Vagina (tissue), 2 donors: ENCODE data around the gene BTBD6. TPM values are rescaled to one million over a fixed set of nuclear protein-coding genes. Genes with fewer than 3 reads are reported as not detected.

Experiments
- DNase-seq, 2 donors: peaks; one replicate each; pipeline ENCODE4 v3.0.0-alpha.2; 2017; ENCODE audit errors: extremely low spot score in 2 of 2
- H3K27ac ChIP-seq: fragments of 200-600 bp; sonication (generic); one replicate; pipeline ENCODE4 v1.5.1; 2019
- H3K27me3 ChIP-seq: fragments of 200-600 bp; sonication (generic); one replicate; pipeline ENCODE4 v1.5.1; 2019
- H3K36me3 ChIP-seq, 2 donors: fragments of 200-600 bp; sonication (generic); one replicate each; pipeline ENCODE4 v1.5.1; 2017 to 2019
- H3K4me1 ChIP-seq: fragments of 200-600 bp; sonication (generic); one replicate; pipeline ENCODE4 v1.5.1; 2019
- H3K4me3 ChIP-seq, 2 donors: fragments of 200-600 bp; sonication (generic); 1 replicate in 1 of 2; 2 replicates in 1 of 2; pipeline ENCODE4 v1.5.1; 2016 to 2019
- H3K9me3 ChIP-seq: fragments of 200-600 bp; sonication (generic); one replicate; pipeline ENCODE4 v1.5.1; 2019
- POLR2A ChIP-seq, 2 donors: fragments of 450-650 bp; IDR thresholded peaks; one replicate each; pipeline ENCODE4 v1.6.1; 2017; ENCODE audit warnings: antibody characterized with exemption in 2 of 2, mild to moderate bottlenecking in 2 of 2, moderate library complexity in 2 of 2
- POLR2AphosphoS5 ChIP-seq, 2 donors: sonication (generic); formaldehyde crosslinking; IDR thresholded peaks; one replicate each; pipeline ENCODE4 v1.9.0; 2017; ENCODE audit warnings: antibody characterized with exemption in 2 of 2, mild to moderate bottlenecking in 2 of 2, low read depth in 1 of 2; ENCODE audit not compliant: insufficient read depth in 1 of 2
- intact Hi-C: fragments of 100-400 bp; cut with DNase I; formaldehyde crosslinking; loops from one replicate; pipeline ENCODE4 v1.15.1; 2023
- total RNA-seq: library from RNA; depleted of rRNA; stranded (reverse); fragments of >200 nt; gene quantifications from one replicate; pipeline ENCODE4 v1.2.3, GENCODE V29; 2016
- TF ChIP-seq, protein P1 (sequence below), 3 experiments: fragments of 450-650 bp in 2 of 3; fragments of 200-600 bp in 1 of 3; sonication (generic) in 1 of 3; IDR thresholded peaks; one replicate each; pipeline ENCODE4 v1.5.1; 2017 to 2019; ENCODE audit warnings: antibody characterized with exemption in 3 of 3, mild to moderate bottlenecking in 2 of 3, moderate library complexity in 2 of 3

Gene BTBD6
- total RNA-seq, 1 donor from 2014 or later, result 45.9 TPM

DNA sequence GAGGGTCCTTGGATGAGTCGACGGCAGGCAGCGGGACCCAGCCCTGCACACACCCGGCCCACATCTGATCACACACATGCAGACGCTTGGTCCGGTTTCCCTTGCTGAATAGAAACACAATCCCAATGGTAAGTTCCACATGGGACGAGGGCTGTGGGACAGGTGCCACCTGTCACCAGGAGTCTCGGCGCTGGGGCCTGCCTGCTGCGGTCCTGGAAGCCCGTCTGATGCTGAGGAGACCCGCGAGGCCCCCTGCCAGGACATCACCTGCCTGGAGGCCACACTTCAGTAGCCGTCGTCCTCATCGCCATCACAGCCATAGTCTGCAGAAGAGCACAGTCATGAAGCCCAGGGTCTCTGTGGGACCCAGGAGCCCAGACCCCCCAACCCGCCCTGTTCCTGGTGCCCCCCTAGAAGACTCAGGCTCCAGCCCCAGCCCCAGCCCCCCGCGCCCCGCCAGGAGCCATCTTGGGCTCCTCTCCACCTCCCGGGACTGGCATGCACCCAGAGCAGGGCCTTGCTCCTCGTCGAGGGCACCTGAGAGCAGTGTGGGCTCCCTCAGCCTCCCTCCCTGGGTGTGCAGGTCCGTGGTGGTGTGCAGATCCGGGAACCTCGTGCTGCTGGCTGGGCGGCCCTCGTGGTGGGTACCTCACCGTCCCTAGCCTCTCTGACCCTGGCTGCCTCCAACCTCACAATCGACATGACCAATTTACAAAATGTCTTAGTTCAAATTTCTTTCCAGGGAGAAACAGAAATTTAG, 37.9 kb upstream of the BTBD6 start:
- Histone ChIP-seq H3K4me3 (no peak overlapping the region), H3K27me3 (no peaks in the 10 kb centered on the region), H3K4me1 (peaks cover 3% of the 10 kb centered on the region), H3K27ac (no peak overlapping the region), H3K9me3 (no peaks in the 10 kb centered on the region), H3K36me3 (peaks cover 0 to 22% of the 10 kb centered on the region in 2 donors)
- intact Hi-C loops, result loop anchor here (10.0 kb wide), 1 partner anchor 284 kb away; the partner anchor contains the start of gene TEDC1
- no peak for DNase-seq
- TF ChIP-seq, protein P1, sequence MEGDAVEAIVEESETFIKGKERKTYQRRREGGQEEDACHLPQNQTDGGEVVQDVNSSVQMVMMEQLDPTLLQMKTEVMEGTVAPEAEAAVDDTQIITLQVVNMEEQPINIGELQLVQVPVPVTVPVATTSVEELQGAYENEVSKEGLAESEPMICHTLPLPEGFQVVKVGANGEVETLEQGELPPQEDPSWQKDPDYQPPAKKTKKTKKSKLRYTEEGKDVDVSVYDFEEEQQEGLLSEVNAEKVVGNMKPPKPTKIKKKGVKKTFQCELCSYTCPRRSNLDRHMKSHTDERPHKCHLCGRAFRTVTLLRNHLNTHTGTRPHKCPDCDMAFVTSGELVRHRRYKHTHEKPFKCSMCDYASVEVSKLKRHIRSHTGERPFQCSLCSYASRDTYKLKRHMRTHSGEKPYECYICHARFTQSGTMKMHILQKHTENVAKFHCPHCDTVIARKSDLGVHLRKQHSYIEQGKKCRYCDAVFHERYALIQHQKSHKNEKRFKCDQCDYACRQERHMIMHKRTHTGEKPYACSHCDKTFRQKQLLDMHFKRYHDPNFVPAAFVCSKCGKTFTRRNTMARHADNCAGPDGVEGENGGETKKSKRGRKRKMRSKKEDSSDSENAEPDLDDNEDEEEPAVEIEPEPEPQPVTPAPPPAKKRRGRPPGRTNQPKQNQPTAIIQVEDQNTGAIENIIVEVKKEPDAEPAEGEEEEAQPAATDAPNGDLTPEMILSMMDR (IDR thresholded peaks at IDR 0.05), result no peak
- no peak for TF ChIP-seq POLR2AphosphoS5 (IDR thresholded peaks at IDR 0.05; ENCODE audit: insufficient read depth in 1 of 2, low read depth in 1 of 2)

DNA sequence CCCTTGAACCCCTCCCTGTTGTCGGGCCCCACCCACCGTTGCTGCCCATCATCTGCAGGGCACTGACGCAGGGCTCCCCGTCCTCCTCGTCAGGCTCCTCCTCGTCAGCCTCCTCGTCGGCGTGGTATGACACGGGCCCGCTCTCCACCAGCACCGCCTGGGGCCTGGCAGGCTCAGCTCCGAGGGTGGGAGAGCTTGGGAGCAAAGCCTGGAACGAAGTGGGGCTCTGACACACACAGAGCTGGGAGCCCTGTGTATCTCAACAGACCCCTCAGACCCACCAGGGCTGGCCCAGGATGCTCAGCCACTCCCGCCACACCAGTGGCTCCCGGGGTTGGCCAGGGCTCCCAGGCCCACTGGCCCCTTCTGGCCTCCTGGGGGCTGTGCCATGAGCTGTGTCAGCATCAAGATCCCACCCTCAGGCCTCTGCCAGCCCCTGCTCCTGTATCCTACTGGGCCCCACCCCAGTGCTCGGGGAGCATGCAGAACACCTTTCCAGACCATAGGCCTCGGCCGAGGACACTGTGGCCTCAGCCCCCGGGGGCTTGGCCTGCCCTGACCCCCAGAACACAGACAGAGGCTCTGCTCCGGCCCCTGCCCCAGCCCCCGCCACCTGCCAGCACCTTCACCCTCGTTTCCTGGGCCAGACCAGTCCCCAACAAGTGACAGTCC, 37.1 kb upstream of the BTBD6 start:
- no peak overlapping the region for H3K4me3 ChIP-seq

DNA sequence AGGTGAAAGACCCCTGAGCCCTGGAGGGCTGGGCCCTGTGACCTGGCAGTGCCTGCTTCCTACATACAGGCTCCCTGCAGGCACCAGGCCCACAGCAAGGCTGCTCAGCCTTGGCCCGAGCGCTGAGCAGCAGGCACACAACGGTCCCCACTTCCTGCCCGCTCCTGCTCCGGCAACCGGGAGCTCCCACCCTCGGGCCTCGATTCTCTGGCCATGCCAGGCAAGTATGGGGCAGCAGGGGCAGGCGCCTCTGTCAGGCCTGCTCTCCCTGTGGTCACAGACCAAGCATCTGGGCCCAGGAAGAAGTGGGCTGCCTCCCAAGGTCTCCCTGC, 36.6 kb upstream of the BTBD6 start:
- H3K27ac ChIP-seq, result no peak overlapping the region
- no peaks in the 10 kb centered on the region for H3K4me1 ChIP-seq
- no peaks in the 10 kb centered on the region for H3K9me3 ChIP-seq
- intact Hi-C loops, result loop anchor here (10.0 kb wide), 1 partner anchor 283 kb away; the partner anchor contains the start of gene TEDC1
- H3K4me3 ChIP-seq, result no peak overlapping the region
- H3K36me3 ChIP-seq, result peaks cover 0 to 27% of the 10 kb centered on the region in 2 donors
- no peaks in the 10 kb centered on the region for H3K27me3 ChIP-seq
- no peak for DNase-seq
- no peak for TF ChIP-seq POLR2A (IDR thresholded peaks at IDR 0.05)
- TF ChIP-seq, protein P1 (IDR thresholded peaks at IDR 0.05), result no peak
- no peak for TF ChIP-seq POLR2AphosphoS5 (IDR thresholded peaks at IDR 0.05; ENCODE audit: insufficient read depth in 1 of 2, low read depth in 1 of 2)

More for the DNA sequence above, 37.1 kb upstream of the BTBD6 start:
- peaks cover 0 to 22% of the 10 kb centered on the region in 2 donors for H3K36me3 ChIP-seq
- intact Hi-C loops, result loop anchor here (10.0 kb wide), 1 partner anchor 284 kb away; the partner anchor contains the start of gene TEDC1
- no peaks in the 10 kb centered on the region for H3K27me3 ChIP-seq
- no peaks in the 10 kb centered on the region for H3K9me3 ChIP-seq
- no peak for TF ChIP-seq POLR2AphosphoS5 (IDR thresholded peaks at IDR 0.05; ENCODE audit: insufficient read depth in 1 of 2, low read depth in 1 of 2)
- no peak for TF ChIP-seq POLR2A (IDR thresholded peaks at IDR 0.05)
- TF ChIP-seq, protein P1 (IDR thresholded peaks at IDR 0.05), result no peak
- H3K27ac ChIP-seq, result no peak overlapping the region
- DNase-seq, result no peak
- no peaks in the 10 kb centered on the region for H3K4me1 ChIP-seq

DNA sequence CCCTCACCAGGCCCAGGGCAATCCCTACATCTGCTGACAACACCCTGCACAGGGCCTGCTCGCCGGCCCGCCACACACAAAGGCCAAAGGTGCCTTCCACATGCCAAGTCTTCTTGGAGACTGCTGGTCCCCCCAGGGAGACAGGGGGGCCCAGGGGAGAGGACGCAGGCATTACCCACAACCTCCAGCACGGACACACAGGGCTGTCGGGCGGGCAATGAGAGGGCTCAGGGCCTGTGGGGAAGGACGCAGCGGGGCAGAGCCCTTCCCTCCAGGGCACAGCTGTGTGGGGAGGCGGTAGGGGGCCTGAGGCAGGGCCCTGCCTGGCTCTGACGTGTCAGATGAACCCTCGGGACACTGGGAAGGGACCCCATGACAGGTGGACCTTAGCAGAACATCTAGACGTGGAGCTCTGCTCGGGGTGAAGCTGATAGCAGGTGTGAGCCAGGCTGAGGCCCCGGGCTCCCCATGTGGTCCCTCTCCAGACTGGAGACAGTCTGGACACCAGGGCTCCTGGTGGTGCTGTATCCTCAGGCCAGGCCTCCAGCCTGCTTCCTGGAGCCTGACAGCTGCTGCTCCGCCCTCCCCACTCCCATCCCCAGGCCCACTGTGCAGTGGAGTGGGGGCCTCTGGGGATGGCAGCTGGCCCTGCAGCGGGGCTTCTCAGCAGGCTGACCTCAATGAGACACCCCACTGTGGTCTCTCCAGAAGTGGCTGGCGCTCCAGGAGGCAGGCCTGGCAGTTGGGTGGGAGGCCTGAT, 35.6 kb upstream of the BTBD6 start:
- Histone ChIP-seq H3K27ac (no peak overlapping the region), H3K4me3 (no peak overlapping the region), H3K4me1 (no peaks in the 10 kb centered on the region), H3K9me3 (no peaks in the 10 kb centered on the region), H3K27me3 (no peaks in the 10 kb centered on the region), H3K36me3 (peaks cover 0 to 37% of the 10 kb centered on the region in 2 donors)
- intact Hi-C loops, result loop anchor here (10.0 kb wide), 1 partner anchor 282 kb away; the partner anchor contains the start of gene TEDC1
- no peak for DNase-seq
- no peak for TF ChIP-seq POLR2AphosphoS5 (IDR thresholded peaks at IDR 0.05; ENCODE audit: insufficient read depth in 1 of 2, low read depth in 1 of 2)
- no peak for TF ChIP-seq POLR2A (IDR thresholded peaks at IDR 0.05)
- TF ChIP-seq, protein P1 (IDR thresholded peaks at IDR 0.05), result no peak
